Skin of body (tissue), 2 donors: ENCODE measurements around the gene ESRRG. TPM values are rescaled to one million over a fixed set of nuclear protein-coding genes. Genes with fewer than 3 reads are reported as not detected.

ENCODE experiments used
- DNase-seq: peaks from one replicate; lab custom pipeline; 2025; lab: John Stamatoyannopoulos, UW
- total RNA-seq: library from RNA; depleted of rRNA; stranded (reverse); fragments of >200 nt; gene quantifications from one replicate; pipeline ENCODE4 v1.2.3, GENCODE V29; 2014

The ESRRG gene
- total RNA-seq, 1 donor from 2014 or later = 2.3 TPM

GRCh38 chr1:216632980-216633379 lies 90.2 kb downstream of the ESRRG start:
- DNase-seq = no peak

DNA sequence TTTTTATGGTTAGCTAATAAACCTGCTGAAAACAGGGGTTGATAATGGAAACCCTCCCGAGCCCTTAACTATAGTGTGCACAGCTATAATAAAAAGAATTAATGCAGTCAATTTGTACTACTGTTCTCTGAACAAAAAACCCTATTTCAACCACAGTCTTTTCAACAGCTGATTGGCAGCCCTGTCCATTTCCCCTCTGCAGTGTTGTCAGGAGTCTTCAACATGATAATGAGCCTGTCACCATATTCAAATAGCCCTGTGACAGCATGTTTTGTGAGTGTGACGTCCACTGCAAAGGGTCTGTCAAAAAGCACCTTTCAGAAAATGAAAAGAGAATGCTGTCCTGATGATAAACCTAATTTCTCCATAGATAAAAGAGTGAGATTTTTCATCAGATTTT lies 92.7 kb downstream of the ESRRG start:
- DNase-seq = no peak

DNA sequence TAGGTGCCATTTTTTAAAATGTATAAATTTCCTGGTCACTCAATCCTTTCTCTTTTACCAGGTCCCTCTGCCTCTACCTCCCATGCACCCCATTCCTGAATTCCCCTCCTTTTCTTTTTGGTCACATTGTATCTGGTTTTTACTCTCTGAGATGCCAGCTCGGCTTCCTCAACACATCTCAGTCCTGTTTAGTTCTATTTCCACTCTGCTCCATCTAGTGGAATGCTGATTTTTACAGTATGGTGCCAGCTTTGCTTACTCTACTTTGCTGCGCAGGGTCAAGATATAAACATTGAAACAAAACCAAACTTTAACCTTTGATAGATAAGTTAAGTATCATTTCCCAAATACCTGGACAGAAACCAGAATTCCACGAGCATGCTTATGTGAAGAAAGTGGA lies 96.0 kb downstream of the ESRRG start:
- no peak for DNase-seq

- no peak for DNase-seq
Observed at GRCh38 chr1:216626394-216627067, 96.7 kb downstream of the ESRRG start.

GRCh38 chr1:216621536-216621935 lies 101.7 kb downstream of the ESRRG start:
- DNase-seq = no peak

GRCh38 chr1:216617081-216617875 lies 106.0 kb downstream of the ESRRG start:
- DNase-seq = no peak

GRCh38 chr1:216616425-216616824 lies 106.8 kb downstream of the ESRRG start:
- no peak for DNase-seq

- no peak for DNase-seq
Observed at GRCh38 chr1:216614011-216614934, 109.0 kb downstream of the ESRRG start.

DNA sequence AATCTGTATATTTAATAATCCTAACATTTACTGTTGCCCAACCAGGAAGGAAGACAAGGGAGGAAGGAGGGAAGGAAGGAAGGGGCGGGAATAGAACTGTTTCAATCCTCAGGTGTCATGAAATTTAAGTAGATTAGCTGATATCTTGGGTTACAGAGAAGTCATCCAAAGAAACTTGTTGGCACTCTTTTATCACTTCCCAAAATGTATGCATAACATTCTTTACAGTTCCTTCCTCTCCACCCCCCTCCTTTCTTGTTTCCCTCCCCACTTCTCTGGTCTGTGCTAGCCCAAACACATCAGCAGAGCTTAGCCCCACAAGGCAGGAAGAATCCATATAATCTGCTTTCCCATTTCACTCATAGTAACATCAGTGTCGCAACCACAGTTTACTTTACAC lies 110.9 kb downstream of the ESRRG start:
- no peak for DNase-seq

- DNase-seq = no peak
Observed at GRCh38 chr1:216607067-216607697, 116.0 kb downstream of the ESRRG start.

DNA sequence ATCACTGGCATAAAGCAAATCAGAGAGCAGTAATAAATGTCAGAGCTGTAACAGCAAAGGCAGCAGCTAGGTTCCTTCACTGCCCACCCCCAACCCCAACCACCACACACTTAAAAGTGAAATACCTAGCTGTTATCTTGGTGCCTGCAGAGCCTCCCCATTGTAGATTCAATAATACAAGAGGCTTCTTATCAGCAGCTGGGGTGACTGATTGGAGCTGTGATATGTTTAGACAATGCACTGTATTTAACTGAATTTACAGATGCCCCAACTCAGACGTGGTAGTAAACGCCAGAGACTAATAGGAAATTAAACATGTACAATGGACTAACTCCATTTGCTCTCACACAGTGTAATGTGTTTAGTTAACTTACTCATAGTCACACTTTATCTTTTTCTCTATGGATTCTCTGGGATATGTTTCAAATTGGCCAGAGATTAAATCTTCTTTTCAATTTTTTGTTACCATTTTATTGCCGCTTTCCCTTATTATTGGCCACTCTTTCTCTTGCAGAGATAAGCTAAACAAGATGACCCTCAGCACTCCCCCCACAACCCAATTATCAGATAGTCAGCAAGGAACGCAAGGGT lies 117.1 kb downstream of the ESRRG start:
- no peak for DNase-seq

DNA sequence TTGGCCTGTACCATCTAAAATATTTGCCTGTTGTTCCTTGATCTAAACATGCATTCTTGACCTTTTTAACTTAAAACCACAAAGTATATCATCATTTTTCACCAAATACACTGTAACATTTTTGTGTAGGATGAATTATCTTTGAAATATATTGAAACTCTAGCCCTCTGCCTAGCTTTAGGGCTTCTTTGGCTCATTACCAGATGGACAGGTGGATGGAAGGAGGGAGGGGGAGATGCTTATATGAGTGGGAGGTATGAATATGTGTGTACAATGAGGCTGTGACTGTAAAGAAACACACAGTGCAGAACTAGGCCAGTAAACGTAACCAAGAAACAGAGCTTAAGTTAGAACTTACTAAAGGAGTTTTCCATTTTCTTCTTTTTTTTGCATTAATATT lies 118.5 kb downstream of the ESRRG start:
- DNase-seq = no peak

- peak; percentile 76 for DNase-seq
Observed at GRCh38 chr1:216600730-216601609, 122.3 kb downstream of the ESRRG start.

- no peak for DNase-seq
Observed at GRCh38 chr1:216599851-216600250, 123.4 kb downstream of the ESRRG start.

GRCh38 chr1:216598448-216598847 lies 124.8 kb downstream of the ESRRG start:
- DNase-seq = no peak

GRCh38 chr1:216596281-216596862 lies 126.9 kb downstream of the ESRRG start:
- DNase-seq = peak; percentile 30

- no peak for DNase-seq
Observed at GRCh38 chr1:216587715-216588114, 135.5 kb downstream of the ESRRG start.

DNA sequence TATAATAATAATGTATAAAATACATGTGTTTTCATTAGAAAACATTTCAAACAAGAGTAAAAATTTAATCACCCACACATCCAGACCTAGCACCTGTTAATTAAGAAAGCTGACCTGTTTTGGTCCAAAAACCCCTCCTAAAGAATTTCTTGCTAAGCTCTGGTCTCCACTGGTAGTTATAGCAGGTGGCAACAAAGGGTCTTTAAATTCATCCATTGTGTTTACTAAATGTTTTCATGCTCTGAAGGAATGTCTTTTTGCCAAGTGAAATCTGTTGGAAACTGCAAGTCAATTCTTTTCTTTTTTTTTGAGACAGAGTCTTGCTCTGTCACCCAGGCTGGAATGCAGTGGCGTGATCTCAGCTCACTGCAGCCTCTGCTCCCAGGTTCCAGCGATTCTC lies 141.1 kb downstream of the ESRRG start:
- no peak for DNase-seq

GRCh38 chr1:216580538-216581057 lies 142.6 kb downstream of the ESRRG start:
- no peak for DNase-seq
